Stimulated activated naive B cell treated with anti-CD40 and anti-IgM and Interleukin-4, amounts not matched to agents 10 μg/mL and 1 μg/mL and 100 μg/mL, for 72 hours (primary cell): ENCODE results near the gene PIP5K1B.

Experiments
- ATAC-seq, 2 donors: fragments of 150-1000 bp; cut with Tn5 transposase; replicated peaks; 2 replicates each; pipeline ENCODE4 v1.10.0; 2021; ENCODE audit warnings: moderate library complexity in 1 of 2
- DNase-seq: peaks from one replicate; pipeline ENCODE4 v3.0.0; 2021
- H3K27ac Mint-ChIP-seq: one replicate; pipeline ENCODE4 v1.8.0; 2022; ENCODE audit warnings: mild to moderate bottlenecking, mixed read lengths
- H3K27me3 Mint-ChIP-seq, 2 donors: one replicate each; pipeline ENCODE4 v1.8.0; 2022; ENCODE audit warnings: mixed read lengths in 2 of 2
- H3K36me3 Mint-ChIP-seq, 2 donors: one replicate each; pipeline ENCODE4 v1.8.0; 2022; ENCODE audit warnings: mixed read lengths in 2 of 2, mild to moderate bottlenecking in 1 of 2
- H3K4me1 Mint-ChIP-seq, 2 donors: one replicate each; pipeline ENCODE4 v1.8.0; 2022; ENCODE audit warnings: mixed read lengths in 2 of 2, mild to moderate bottlenecking in 1 of 2
- H3K4me3 Mint-ChIP-seq, 2 donors: one replicate each; pipeline ENCODE4 v1.8.0; 2022; ENCODE audit warnings: mild to moderate bottlenecking in 2 of 2, mixed read lengths in 2 of 2, moderate library complexity in 1 of 2
- H3K9me3 Mint-ChIP-seq, 2 donors: one replicate each; pipeline ENCODE4 v1.8.0; 2022; ENCODE audit warnings: mixed read lengths in 2 of 2, mild to moderate bottlenecking in 1 of 2

The PIP5K1B gene, protein sequence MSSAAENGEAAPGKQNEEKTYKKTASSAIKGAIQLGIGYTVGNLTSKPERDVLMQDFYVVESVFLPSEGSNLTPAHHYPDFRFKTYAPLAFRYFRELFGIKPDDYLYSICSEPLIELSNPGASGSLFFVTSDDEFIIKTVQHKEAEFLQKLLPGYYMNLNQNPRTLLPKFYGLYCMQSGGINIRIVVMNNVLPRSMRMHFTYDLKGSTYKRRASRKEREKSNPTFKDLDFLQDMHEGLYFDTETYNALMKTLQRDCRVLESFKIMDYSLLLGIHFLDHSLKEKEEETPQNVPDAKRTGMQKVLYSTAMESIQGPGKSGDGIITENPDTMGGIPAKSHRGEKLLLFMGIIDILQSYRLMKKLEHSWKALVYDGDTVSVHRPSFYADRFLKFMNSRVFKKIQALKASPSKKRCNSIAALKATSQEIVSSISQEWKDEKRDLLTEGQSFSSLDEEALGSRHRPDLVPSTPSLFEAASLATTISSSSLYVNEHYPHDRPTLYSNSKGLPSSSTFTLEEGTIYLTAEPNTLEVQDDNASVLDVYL

DNA sequence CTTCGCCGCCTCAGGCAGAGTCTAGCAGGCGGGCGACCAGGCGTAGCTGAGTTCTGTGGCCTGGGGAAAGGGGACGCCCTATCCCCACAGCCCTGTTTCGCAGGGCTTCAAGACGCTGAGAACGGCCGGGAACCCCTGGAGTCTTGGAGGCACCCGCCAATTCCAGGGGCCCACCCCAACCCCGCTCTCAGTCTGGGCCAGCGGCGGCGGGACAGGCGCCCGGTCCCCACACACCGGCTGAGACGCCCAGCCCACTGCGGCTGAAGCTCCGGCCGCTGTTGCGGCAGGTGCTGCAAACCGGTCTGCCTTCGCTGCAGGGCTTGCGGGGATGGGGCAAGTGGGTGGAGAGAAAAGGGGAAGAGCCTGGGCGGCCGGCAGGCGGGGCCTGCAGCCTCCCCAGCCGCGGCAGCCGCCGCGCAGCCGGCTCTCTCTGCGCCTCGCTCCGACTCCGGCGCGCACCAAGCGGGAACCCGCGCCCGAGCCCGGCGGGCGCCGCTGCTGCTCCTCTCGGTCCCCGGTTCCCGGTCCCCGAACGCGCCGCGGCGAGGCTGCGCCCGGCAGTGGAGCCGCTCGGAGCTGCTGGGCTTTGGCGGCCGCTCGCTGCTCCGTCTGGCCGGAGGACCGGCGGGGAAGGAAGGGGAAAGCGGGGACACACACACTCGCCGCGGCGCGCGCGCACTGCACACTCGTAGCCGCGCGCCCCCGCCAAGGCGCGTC lies at the start of gene PIP5K1B:
Gene PIP5K1B (plus strand): TSS at position 427 of the 717 bp plus-strand sequence. CDS start 117,375 bp downstream, outside the sequence.
- ATAC-seq = peak; percentile 68 to 79
- H3K27me3 Mint-ChIP-seq = peaks cover 0 to 6% of the 10 kb centered on the region in 2 donors
- H3K9me3 Mint-ChIP-seq = no peaks in the 10 kb centered on the region
- peak; percentile 80 for DNase-seq
- peaks cover 18 to 47% of the 10 kb centered on the region in 2 donors for H3K36me3 Mint-ChIP-seq
- peak within 1 kb of the TSS; percentile 93 to 95 for H3K4me3 Mint-ChIP-seq
- peaks cover 25 to 44% of the 10 kb centered on the region in 2 donors for H3K4me1 Mint-ChIP-seq
- H3K27ac Mint-ChIP-seq = peak within 1 kb of the TSS; percentile 94

DNA sequence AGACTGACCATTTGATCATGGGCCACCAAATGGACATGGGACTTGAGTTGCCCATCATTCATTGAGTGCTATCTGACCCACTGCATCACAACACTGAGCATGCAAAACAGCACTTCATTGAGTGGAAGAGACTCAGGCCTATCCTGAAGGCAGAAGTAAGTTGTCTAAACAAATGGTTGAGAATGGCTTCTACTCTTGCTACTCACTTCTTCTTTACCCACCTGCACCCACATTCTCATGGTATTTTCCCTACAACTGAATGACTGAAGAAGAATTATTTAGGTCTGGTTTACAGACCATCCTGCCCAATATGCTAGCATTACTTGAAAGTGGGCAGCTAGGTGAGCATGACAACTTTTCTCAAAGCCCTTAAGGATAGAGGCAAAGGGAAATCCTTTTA lies 41.0 kb upstream of the PIP5K1B start:
- H3K4me1 Mint-ChIP-seq = peaks cover 23 to 45% of the 10 kb centered on the region in 2 donors
- no peak overlapping the region for H3K4me3 Mint-ChIP-seq
- DNase-seq (no peak), ATAC-seq (peak; percentile 61 to 70)
- peaks cover 0 to 4% of the 10 kb centered on the region in 2 donors for H3K36me3 Mint-ChIP-seq
- H3K27me3 Mint-ChIP-seq = no peaks in the 10 kb centered on the region
- H3K9me3 Mint-ChIP-seq = peaks cover 2 to 13% of the 10 kb centered on the region in 2 donors
- H3K27ac Mint-ChIP-seq = no peak overlapping the region

DNA sequence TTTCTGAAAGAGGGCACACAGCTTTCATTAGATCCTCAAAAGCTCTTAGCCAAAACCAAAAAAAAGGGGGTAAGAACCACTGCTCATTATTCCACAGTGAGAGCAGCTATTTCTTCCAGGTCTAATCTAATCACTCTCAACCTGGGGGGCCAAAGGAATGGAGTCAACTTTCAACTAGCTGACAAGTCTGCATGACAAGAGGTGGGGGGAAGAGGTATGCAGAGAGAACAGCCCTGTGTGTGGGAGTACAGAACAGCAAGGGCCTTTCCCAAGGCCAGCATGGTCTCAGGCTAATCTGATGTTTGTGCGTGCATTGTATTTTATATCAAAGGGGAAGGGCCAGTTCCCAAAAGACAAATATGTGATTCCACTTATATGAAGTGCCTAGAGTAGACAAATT lies 36.9 kb upstream of the PIP5K1B start:
- DNase-seq (no peak), ATAC-seq (peak; percentile 64 to 79)
- peaks cover 2 to 4% of the 10 kb centered on the region in 2 donors for H3K36me3 Mint-ChIP-seq
- peaks cover 0 to 13% of the 10 kb centered on the region in 2 donors for H3K9me3 Mint-ChIP-seq
- H3K4me3 Mint-ChIP-seq = no peak overlapping the region
- peak overlapping the region; percentile 85 for H3K27ac Mint-ChIP-seq
- H3K4me1 Mint-ChIP-seq = peaks cover 40 to 66% of the 10 kb centered on the region in 2 donors
- H3K27me3 Mint-ChIP-seq = no peaks in the 10 kb centered on the region

DNA sequence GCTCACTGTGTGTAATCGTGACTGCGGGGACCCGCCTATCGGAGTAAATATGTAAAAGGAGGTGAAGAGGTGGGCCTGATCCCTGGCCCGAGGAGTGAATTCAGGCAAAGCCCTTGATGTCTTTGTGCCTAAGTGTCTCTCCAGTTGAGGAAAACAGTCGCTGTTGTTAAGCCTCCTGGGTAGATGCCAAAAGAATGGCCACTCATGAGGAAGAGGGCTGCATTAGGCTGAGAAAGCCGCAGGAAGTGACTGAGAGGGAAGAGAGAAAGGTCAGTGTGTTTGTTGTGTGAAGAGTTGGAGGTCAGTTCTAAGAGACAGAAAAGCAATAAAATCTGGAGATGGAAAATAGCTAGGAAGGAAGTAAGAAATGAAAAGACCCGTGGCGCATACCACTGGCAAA lies 35.8 kb upstream of the PIP5K1B start:
- peaks cover 39 to 60% of the 10 kb centered on the region in 2 donors for H3K4me1 Mint-ChIP-seq
- ATAC-seq = no peak
- no peaks in the 10 kb centered on the region for H3K27me3 Mint-ChIP-seq
- H3K9me3 Mint-ChIP-seq = peaks cover 0 to 13% of the 10 kb centered on the region in 2 donors
- no peak for DNase-seq
- no peak overlapping the region for H3K4me3 Mint-ChIP-seq
- H3K36me3 Mint-ChIP-seq = peaks cover 2 to 4% of the 10 kb centered on the region in 2 donors
- H3K27ac Mint-ChIP-seq = peak overlapping the region; percentile 43

DNA sequence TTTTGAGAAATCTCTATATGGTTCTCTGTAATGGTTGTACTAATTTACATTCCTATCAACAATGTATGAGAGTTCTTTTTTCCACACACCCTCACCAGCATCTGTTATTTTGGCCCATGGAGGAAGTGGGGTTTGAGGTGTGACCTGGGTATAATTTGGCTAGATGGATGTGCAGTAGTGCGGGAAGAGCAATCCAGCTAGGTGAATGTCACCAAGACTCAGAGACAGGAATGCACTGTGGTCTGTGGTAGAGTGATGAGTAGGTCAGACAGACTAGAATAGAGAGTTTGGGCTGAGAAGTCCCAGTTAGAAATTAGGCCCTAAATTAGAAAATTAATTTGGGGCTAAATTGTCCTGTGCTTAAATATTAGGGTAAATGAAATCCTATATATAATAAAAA lies 32.8 kb upstream of the PIP5K1B start:
- H3K4me3 Mint-ChIP-seq = no peak overlapping the region

DNA sequence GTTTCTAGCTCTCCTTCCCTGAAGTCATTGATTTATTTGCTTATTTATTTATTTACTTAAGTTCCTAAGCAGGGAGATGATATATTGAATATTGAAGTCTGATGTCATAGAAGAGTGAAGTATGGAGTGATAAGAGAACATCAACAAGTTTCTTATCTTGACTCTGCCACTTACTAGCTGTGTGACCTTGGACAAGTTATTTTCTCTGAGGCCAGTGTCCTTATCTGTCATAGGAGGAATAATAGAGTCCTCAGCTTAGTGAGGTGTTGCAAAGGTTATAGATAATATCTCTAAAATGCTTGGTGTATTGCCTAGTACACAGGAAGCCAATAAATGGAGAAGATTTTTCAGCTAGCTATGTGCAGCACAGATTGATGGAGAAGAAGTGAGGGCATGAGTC lies 32.4 kb upstream of the PIP5K1B start:
- H3K4me1 Mint-ChIP-seq = peaks cover 38 to 49% of the 10 kb centered on the region in 2 donors
- H3K4me3 Mint-ChIP-seq = no peak overlapping the region
- no peaks in the 10 kb centered on the region for H3K27me3 Mint-ChIP-seq
- H3K36me3 Mint-ChIP-seq = peaks cover 2 to 4% of the 10 kb centered on the region in 2 donors
- no peak for DNase-seq
- no peak overlapping the region for H3K27ac Mint-ChIP-seq
- ATAC-seq = no peak
- peaks cover 0 to 5% of the 10 kb centered on the region in 2 donors for H3K9me3 Mint-ChIP-seq

More for the DNA sequence above, 32.8 kb upstream of the PIP5K1B start:
- Mint-ChIP-seq H3K27me3 (no peaks in the 10 kb centered on the region), H3K9me3 (peaks cover 0 to 5% of the 10 kb centered on the region in 2 donors), H3K36me3 (peaks cover 2 to 4% of the 10 kb centered on the region in 2 donors), H3K4me1 (peaks cover 40 to 54% of the 10 kb centered on the region in 2 donors), H3K27ac (no peak overlapping the region)
- peak; percentile 36 for DNase-seq
- ATAC-seq = peak; percentile 74 to 94

DNA sequence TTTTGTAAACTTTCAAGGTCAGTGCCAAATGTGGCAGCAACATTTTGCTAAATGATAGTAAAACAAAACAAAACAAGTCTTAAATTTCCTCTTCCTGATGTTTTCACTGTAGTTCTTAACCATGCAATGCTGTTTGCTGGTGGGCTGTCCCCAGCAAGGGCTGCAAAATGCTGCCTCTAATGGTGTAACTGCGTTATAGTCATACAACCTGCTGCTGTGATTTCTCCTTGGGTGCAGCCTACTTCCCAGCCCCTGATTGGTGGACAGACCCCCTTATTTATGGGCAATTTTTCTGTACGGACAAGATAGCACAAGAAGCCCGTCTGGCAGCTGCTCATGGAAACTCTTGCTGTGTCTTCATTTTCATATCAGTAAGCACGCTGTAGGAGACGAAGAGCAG lies 26.6 kb upstream of the PIP5K1B start:
- Mint-ChIP-seq H3K4me3 (no peak overlapping the region), H3K36me3 (peaks cover under 1 to 1% of the 10 kb centered on the region in 2 donors), H3K9me3 (peaks cover 0 to 3% of the 10 kb centered on the region in 2 donors), H3K27ac (no peak overlapping the region), H3K4me1 (peaks cover 19 to 20% of the 10 kb centered on the region in 2 donors), H3K27me3 (no peaks in the 10 kb centered on the region)
- peak; percentile 61 to 70 for ATAC-seq
- no peak for DNase-seq

DNA sequence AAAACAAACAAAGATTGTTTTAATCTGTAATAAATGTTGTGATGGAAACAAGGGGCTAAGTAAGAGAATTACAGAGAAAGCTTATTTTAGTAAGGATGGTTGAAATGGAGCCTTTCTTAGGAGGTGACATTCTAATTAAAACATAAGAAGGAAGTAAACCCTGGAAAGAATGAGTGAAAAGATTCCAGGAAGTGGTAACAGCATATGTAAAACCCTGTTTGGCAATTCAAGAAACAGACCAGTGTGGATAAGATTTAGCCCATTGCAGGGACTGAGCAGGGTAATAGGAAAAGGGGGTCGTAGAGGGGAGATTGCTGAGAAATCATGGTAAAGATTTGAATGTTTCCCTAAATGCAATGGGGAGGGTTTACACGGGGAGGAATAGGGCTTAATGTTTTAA lies 21.6 kb upstream of the PIP5K1B start:
- Mint-ChIP-seq H3K27ac (peak overlapping the region; percentile 94), H3K4me3 (peak overlapping the region; percentile 34 to 55), H3K36me3 (peaks cover 6 to 8% of the 10 kb centered on the region in 2 donors), H3K4me1 (peaks cover 24 to 29% of the 10 kb centered on the region in 2 donors), H3K27me3 (no peaks in the 10 kb centered on the region), H3K9me3 (peaks cover 5 to 7% of the 10 kb centered on the region in 2 donors)
- ATAC-seq (peak; percentile 84 to 87), DNase-seq (no peak)

DNA sequence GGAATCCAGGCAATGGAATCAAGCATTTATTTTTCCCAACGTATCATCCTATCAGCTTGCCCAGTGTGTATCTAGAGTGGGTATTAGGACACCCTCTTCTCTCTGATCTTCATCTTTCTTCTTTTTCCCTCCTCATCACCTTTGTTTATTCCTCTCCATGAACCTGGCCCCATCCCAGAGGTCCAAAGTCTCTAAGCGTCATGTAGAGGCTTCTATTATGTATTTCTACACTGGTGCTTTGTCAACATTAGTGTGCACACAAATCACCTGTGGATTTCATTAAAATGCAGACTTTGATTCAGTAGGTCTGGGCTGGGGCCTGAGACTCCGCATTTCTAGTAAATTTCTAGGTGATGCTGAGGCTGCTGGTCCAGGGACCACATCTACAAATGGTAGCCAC lies 19.8 kb upstream of the PIP5K1B start:
- Mint-ChIP-seq H3K9me3 (peaks cover 5 to 7% of the 10 kb centered on the region in 2 donors), H3K27ac (peak overlapping the region; percentile 2), H3K36me3 (peaks cover 6 to 8% of the 10 kb centered on the region in 2 donors), H3K4me3 (no peak overlapping the region), H3K4me1 (peaks cover 20 to 27% of the 10 kb centered on the region in 2 donors), H3K27me3 (no peaks in the 10 kb centered on the region)
- ATAC-seq = no peak
- DNase-seq = no peak

DNA sequence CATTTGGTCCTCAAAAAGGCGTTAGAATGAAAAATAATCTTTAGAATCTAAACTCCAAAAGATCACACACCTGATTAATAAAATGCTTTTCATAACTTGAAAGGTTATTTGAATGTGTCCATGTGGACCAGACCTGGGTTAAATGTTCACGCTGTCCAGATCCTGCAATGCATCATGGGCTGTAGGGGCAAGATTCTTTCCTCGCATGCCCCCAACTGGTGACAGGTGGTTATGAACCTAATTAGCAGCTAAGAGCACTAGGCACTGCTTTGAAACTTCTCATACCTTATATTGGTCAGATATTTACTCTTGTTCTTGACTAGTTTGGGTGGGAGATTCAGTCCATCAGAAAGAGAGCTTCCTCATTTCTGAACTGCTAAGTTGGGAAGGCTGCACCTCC lies 19.3 kb upstream of the PIP5K1B start:
- Mint-ChIP-seq H3K27ac (peak overlapping the region; percentile 66), H3K4me1 (peaks cover 23 to 27% of the 10 kb centered on the region in 2 donors), H3K4me3 (no peak overlapping the region), H3K27me3 (no peaks in the 10 kb centered on the region), H3K36me3 (peaks cover 6 to 8% of the 10 kb centered on the region in 2 donors), H3K9me3 (peaks cover 5 to 7% of the 10 kb centered on the region in 2 donors)
- peak; percentile 64 to 77 for ATAC-seq
- DNase-seq = peak; percentile 26

DNA sequence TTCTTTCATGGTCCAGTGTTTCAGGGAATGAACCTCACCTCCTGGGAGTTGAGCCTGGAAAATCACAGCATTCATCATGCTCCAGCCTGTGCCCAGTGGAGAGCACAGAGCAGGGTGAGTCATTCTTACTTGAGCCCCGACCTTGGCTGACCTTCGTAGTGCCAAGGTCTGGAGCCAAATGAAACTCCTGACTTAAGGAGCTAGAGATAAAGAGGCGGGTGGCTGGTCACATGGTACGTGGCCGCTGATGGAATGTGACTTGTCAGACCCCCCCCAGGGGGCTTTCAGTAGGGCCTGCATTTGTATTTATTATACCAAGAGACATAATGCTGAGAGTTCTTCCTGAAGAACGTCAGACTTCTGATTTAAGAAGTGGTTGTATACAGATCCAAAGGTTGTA lies 15.0 kb upstream of the PIP5K1B start:
- DNase-seq = no peak
- H3K9me3 Mint-ChIP-seq = peaks cover 0 to 1% of the 10 kb centered on the region in 2 donors
- no peaks in the 10 kb centered on the region for H3K27me3 Mint-ChIP-seq
- no peaks in the 10 kb centered on the region for H3K36me3 Mint-ChIP-seq
- no peak overlapping the region for H3K27ac Mint-ChIP-seq
- ATAC-seq = no peak
- H3K4me1 Mint-ChIP-seq = peaks cover 20 to 40% of the 10 kb centered on the region in 2 donors
- no peak overlapping the region for H3K4me3 Mint-ChIP-seq

DNA sequence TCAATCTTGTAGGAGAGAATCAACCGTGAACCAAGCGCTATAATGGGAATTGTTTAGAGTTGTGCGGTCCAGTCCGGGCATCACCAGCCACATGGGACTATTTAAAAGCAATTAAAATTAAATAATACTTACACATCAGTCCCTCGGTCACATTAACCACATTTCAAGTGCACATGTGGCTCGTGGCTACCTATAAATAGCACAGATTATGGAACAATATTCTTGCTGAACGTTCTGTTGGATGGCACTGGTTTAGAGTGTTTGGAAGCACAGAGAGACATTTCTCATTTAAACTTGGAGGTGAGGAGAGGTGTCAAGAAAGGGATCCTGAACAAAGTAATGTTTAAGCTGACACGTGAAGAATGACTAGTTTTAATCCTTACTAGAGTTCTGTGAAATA lies 12.5 kb upstream of the PIP5K1B start:
- Mint-ChIP-seq H3K4me3 (no peak overlapping the region), H3K27ac (no peak overlapping the region), H3K4me1 (peaks cover 11 to 22% of the 10 kb centered on the region in 2 donors), H3K27me3 (peaks cover 0 to 4% of the 10 kb centered on the region in 2 donors), H3K36me3 (peaks cover 0 to 1% of the 10 kb centered on the region in 2 donors), H3K9me3 (no peaks in the 10 kb centered on the region)
- no peak for ATAC-seq
- no peak for DNase-seq

DNA sequence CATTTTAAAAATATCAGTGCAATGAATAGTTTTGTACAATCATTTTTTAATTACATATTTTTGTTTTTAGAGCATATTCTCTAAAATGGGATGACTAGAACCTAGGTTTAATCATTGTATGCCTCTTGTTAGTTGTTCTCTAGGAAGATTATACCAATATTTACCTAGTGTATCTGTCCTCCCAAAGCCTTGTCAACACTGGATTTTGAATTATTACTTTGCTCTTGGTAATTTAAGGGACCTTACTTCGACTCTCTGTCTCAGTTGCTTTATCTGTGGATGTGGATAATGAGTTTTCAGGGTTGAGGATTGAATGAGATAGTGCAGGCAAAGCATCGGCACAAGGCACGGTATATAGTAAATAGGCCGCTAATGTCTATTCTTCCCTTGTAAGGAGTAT lies 10.9 kb upstream of the PIP5K1B start:
- Mint-ChIP-seq H3K4me1 (peaks cover 11 to 32% of the 10 kb centered on the region in 2 donors), H3K27me3 (peaks cover 0 to 5% of the 10 kb centered on the region in 2 donors), H3K36me3 (peaks cover 0 to 1% of the 10 kb centered on the region in 2 donors), H3K4me3 (no peak overlapping the region), H3K9me3 (no peaks in the 10 kb centered on the region), H3K27ac (no peak overlapping the region)
- ATAC-seq (no peak), DNase-seq (no peak)

DNA sequence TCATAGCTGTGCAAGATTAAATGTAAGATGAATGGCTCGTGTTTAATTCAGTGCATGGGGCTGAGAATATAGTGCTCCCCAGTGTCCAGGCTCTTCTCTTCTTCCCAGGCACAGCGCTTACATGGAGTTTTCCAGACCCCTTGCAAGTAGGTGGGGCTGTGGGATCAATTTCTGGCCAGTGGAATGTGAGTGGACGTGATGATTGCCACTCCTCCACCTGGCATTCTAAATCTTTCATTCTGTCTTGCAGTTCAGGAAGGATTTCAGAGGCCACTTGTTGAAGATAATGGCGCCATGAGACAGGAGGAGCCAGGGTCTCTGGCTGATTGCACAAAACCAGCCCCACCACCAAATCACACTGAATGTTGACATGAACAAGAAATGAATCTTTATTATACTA lies 7.2 kb upstream of the PIP5K1B start:
- no peak for DNase-seq
- no peak overlapping the region for H3K27ac Mint-ChIP-seq
- H3K9me3 Mint-ChIP-seq = no peaks in the 10 kb centered on the region
- peaks cover 1 to 5% of the 10 kb centered on the region in 2 donors for H3K36me3 Mint-ChIP-seq
- H3K27me3 Mint-ChIP-seq = peaks cover 0 to 11% of the 10 kb centered on the region in 2 donors
- no peak overlapping the region for H3K4me3 Mint-ChIP-seq
- peaks cover 6 to 24% of the 10 kb centered on the region in 2 donors for H3K4me1 Mint-ChIP-seq
- ATAC-seq = no peak
